SIG-M5 treated with dmso at 0.1 percent for 504 hours (cell line): ENCODE results near the gene TLR6.
"Not testable (repeated sequence)": the region's sequence is repeated elsewhere in the genome, so short reads cannot be mapped to it uniquely, and the experiment has no call there.

ENCODE experiments used
- DNase-seq: peaks from one replicate; lab custom pipeline; 2025; ENCODE audit not compliant: unreplicated experiment; lab: John Stamatoyannopoulos, UW

The TLR6 gene

GRCh38 chr4:38823766-38824165 is 32.9 kb downstream of the TLR6 start:
- DNase-seq: no peak

GRCh38 chr4:38822748-38823303 is 33.8 kb downstream of the TLR6 start:
- DNase-seq: no peak

- no peak for DNase-seq
Measured at GRCh38 chr4:38821739-38822138, 34.9 kb downstream of the TLR6 start.

- DNase-seq: no peak
Measured at GRCh38 chr4:38820329-38821061, 36.1 kb downstream of the TLR6 start.

DNA sequence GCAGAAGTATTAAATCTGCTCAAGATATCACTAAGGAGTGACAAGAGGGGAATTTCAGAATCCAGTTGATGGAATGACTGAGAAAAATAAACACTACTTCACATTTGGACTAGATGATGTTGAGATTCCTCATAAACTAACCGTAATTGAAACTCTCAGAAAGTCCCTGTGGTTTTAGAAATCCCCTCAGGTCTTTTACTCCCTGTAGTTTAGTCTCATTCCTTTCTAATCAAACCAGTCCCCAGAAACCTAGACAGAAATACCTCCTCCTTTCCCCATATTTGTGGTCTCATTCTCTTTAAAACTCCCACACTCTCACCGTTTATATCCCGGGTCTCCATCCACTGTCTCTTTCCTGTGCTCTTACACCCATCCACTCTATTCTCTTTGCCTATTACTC is 37.0 kb downstream of the TLR6 start:
- DNase-seq: no peak

GRCh38 chr4:38818441-38818976 is 38.1 kb downstream of the TLR6 start:
- DNase-seq: no peak

DNA sequence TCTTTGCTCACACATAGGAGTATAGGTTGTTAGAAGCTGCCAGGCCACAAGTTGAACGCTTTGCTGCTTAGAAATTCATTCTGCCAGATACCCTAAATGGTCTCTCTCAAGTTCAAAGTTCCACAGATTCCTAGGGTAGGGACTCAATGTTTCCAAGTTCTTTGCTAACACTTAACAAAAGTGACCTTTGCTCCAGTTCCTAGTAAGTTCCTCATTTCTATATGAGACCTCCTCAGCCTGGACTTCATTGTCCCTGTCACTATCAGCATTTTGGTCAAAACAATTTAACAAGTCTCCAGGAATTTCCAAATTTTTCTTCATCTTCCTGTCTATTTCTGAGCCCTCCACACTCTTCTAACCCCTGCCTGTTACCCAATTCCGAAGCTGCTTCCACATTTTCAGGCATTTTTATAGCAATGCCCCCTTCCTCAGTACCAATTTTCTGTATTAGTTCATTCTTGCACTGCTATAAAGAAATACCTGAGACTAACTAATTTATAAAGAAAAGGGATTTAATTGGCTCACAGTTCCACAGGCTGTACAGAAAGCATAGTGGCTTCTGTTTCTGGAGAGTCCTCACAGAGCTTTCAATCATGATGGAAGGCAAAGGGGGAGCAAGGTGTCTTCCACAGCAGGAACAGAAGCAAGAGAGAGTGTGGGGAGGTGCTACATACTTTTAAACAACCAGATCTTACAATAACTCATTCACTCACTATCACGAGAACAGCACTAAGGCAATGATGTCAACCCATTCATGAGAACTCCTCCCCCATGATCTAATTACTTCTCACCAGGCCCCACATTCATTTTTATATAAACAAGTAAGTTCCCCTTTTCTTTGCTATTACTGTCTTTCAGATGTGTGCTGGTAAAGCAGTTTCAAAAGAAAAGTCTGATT is 40.5 kb downstream of the TLR6 start:
- DNase-seq: peak; percentile 36

GRCh38 chr4:38814386-38814785 is 42.2 kb downstream of the TLR6 start:
- no peak for DNase-seq

DNA sequence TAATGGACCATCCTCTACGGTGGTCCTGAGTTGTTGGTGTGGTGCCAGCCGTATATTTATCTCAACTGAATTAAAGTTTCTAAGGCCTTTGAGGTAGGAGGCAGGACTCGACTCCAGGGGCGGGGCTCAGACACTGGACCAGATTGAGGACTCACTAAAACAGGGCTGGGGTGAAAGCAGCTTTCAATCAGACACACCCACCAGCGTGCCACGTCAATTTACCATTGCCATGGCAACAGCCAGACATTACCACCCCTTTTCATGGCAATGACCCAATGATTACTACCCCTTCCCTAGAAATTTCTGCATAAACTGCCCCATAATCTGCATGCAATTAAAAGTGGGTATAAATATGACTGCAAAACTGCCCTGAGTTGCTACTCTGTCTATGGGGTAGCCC is 45.3 kb downstream of the TLR6 start:
- no peak for DNase-seq

DNA sequence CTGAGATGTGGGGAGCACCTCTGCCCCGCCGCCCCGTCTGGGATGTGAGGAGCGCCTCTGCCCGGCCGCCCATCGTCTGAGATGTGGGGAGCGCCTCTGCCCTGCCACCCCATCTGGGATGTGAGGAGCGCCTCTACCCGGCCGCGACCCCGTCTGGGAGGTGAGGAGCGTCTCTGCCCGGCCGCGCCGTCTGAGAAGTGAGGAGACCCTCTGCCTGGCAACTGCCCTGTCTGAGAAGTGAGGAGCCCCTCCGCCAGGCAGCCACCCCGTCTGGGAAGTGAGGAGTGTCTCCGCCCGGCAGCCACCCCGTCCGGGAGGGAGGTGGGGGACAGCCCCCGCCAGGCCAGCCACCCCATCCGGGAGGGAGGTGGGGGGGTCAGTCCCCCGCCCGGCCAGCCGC is 49.2 kb downstream of the TLR6 start:
- not testable (repeated sequence) for DNase-seq

DNA sequence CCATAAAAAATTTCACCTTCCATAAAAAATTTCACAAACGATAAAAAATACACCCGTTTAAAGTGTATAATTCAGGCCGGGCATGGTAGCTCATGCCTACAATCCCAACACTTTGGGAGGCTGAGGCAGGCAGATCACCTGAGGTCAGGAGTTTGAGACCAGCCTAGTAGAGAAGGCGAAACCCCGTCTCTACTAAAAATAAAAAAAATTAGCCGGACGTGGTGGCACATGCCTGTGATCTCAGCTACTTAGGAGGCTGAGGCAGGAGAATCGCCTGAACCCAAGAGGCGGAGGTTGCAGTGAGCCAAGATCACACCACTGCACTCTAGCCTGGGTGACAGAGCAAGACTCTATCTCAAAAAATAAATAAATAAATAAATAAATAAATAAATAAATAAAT is 50.4 kb downstream of the TLR6 start:
- not testable (repeated sequence) for DNase-seq

DNA sequence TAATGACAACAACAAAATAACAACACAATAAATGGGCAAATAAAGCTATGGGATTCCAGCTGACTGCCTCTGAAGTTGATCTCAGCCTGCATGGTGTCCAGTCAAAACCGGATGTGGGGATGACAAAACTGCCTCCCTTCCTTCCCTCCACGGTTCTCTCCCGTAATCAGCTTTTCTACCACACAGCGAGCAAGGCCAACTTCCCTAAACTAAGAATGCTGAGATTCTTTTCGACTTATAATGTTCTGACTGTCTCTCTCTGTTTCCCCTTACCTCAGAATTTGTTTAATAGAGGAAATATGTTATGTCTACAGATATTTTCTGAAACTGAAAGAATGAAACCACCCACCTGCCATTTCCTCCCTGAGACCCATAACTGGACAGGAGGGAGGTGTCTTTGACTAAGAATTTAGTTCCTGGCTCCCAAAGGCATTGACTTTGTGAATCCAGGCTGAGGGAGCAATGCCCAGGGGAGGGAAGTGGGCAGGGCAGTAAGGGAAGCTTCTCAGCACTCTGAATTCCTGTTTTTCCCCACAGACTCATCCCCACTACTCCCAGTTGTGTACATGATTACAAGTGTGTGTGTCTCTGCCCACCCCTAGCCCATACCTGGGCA is 51.0 kb downstream of the TLR6 start:
- DNase-seq: peak; percentile 87

- peak; percentile 71 for DNase-seq
Measured at GRCh38 chr4:38804654-38805295, 51.8 kb downstream of the TLR6 start, which contains the start of gene TLR1. Gene TLR1 (minus strand): TSS chr4:38804791. CDS start chr4:38798831, 5,960 bp downstream.

DNA sequence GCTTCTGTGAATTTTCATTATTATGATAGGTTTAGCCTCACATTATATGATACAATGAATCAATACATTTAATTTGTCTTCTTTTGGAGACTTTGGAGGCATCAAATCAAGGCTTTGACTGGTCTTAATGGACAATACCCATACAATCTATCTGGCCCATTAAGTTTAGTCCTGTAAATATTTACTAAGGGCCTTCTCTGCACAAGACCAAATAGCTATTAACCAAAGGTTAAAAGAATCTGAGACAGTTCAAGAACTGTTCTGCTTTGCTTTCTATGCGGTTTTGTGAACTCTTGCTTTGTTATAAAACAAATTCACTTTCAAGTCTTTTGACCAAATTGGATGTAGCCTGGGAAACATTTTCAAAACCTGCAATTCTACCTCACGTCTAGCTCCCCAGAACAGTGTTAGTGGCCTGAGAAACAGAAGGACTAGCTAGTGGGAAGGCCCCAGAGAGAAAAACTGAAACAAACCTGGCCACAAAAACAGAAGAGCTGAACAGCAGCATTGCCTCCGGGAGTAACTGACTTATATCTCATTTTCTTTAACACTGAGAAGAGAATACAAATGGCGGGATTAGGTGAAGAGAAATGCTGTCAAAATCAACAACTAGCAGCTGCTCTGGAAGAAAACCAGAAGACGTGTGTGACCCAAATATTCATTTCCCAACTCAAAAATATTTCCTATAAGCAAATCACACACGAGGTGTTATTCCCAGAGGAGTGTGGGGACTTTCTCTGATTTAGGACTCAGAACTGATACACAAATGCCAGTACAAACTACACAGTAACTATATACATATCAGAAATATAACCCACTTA is 52.6 kb downstream of the TLR6 start:
- DNase-seq: no peak

DNA sequence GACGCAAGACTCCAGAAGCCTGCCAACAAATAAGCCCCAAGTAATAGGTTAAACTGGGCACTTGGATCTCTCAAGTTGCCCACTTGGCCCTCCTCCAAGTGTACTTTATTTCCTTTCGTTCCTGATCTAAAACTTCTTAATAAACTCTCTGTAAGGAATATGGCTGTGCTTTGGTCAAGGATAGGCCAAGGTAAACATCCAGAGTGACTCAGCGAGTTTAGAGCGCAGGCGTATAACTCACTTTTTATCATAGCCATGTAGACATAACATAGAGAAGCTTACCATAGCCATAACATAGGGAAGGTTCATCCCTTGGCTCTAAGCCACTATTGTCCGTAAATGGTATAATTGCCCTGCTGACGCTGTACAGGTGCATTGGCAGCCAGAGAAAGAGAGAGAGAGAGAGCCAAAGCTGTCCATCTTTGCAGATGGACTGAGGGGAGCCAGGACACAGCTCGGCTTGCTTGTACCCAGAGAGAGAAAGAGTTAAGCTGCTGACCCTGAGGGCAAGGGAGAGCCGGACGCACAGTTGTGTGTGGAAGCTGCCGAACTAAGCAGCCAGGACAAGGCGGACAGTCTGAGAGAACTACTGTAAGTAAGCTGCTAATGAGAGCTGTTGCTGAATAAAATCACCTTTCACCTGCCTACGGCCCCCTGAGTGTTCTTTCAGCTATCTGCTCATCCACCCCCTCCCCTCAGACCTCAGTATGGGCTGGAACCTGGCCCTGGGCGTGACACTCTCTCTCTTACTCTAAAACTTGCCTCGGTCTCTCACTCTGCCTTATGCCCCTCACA is 53.9 kb downstream of the TLR6 start:
- no peak for DNase-seq

- DNase-seq: no peak
Measured at GRCh38 chr4:38800961-38801450, 55.6 kb downstream of the TLR6 start.

GRCh38 chr4:38800366-38800765 is 56.3 kb downstream of the TLR6 start:
- DNase-seq: no peak

DNA sequence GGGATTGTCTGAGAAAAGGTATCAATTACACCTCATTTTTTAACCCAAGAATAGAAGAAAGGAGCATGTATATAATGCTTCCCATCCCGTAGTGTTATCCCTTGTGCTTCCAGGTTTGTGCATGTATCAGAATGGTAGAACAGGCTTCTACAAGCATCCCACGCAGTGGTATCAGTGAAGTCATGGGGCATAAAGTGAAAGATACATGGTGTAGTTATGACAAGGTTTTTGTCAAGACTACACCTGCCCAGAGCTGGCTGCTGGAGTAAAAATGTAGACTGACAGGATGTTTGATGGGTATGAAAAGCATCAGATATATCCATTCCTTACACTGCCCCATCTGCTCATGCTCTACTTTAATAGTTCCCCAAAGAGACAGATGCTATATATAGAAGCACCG is 61.5 kb downstream of the TLR6 start:
- no peak for DNase-seq

DNA sequence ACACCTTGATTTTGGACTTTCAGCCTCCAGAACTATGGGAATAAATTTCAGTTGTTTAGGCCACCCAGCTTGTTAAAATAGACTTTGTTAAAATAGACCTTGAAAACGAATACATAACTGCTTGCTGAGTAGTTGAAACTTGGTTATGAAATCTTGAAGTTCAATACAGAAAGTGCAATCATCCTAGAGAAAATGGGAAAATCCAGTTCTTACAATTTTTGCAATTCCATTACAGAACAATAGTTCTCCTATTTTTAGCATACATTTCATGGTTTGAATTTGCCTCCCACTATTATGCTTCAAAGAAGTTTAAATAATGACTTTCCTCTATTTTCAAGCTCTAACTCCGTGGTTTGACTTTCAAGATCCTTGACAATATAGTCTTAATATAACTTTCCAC is 62.6 kb downstream of the TLR6 start:
- no peak for DNase-seq
